HG02642 (cell line): Measurements from ENCODE around the gene ITPKB.
"Not testable (repeated sequence)": the region's sequence is repeated elsewhere in the genome, so short reads cannot be mapped to it uniquely, and the experiment has no call there.

ENCODE experiments used
- ATAC-seq: cut with Tn5 transposase; IDR thresholded peaks from one replicate; pipeline ENCODE4 v1.9.1; 2021; ENCODE audit warnings: mild to moderate bottlenecking; ENCODE audit not compliant: unreplicated experiment, poor library complexity

Gene ITPKB

DNA sequence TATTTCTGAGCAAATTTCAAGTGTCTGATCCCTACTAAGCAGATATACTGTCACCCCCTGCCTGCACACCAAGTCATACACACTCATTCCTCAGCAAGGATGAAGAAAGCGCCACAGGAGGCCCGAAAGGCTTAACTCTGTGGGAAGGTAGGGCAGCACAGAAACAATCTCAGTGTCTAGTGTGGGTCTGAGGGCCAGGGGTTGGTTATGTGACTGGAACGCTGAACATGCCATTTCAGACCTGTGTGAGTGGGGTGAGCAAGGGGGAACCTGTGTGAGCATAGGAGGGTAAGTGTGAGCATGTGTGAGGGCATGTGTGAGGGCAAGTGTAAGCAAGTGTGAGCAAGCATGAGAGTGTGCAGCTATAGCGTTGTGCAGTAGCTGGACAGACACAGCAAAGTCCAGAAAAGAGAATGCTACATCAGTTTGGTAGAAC, 6.2 kb downstream of the ITPKB start:
- ATAC-seq: no peak

DNA sequence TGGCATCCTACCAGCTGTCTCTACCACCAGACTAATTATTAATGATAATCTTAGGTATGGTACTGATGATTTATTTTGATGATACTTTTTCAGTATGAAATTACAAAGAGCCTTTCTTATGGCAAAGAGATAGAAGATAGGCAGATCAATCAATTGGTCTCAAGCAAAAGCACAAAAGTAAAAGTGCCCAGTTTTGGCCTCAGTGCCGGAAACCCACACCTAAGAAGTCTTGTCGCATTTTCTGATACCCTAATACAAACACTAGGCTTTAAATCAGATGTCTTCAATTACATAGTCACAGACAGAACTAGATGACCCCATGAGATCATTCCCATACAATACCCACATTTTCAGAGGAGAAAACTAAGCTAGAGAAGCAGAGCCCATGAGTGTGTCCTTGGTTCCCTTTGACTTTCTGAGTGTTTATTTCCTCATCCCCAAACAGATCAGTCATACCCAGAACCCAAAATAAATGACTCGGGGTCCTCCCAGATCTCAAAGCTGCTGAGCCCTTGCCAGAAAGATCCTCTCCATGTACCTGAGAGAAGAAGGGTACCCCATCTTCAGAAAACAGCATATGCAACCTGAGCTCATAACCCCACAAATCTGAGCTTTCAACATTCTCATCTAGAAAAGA, 7.7 kb downstream of the ITPKB start:
- ATAC-seq: no peak

DNA sequence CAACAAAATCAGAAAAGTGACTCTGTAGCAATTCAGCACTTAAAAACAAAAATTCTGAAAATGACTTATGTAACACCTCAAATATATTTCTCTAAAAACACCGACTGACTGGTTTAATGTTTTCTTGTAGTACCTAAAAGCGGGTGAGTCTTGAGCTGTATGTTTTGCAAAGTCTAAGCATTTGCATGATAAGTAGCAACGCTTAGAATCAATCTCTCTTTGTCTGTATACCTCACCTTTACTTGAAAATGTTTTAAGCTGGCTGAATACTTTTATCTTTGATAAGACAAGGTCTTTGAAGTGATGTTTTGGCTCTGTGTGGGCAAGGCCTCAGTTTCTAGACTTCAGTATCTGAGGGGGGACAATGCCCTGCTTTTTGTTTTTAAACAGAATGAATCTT, 8.2 kb downstream of the ITPKB start:
- no peak for ATAC-seq

GRCh38 chr1:226730071-226730470, 9.0 kb downstream of the ITPKB start:
- no peak for ATAC-seq

DNA sequence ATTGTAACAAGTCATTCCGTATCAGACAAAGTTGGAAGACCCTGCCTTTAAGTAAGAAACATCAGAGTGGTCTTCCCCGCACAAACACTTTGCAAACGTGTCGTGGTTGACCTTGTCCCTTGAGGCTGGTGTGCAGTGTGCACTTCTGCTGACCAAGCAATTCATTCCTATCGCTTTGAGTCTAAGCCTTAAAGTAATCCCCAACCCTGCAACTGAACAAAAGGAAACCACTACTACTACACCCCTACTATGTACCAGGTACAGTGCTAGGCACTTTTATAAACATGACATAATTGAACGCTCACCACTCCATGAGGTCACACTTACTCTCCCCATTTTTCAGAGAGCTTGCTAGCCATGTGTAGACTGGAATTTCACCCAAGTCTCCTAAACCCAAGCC, 10.6 kb downstream of the ITPKB start:
- ATAC-seq: no peak

DNA sequence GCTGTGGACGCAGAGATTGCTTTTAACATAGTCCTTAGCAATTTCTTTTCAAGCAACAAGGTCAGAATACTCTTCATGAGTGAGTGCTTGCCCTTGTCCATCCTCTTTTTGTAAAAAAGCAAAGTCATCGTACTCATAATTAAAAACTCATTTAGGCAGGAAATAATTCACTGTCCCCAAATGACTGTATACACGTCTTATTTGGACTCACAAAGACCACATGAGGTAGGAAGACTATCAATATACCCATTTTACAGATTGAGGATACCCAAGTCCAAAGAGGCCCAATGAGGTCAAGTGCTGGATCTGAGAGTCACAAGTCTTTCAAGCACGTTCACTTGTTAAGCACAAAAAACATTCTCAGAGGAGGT, 13.2 kb downstream of the ITPKB start:
- no peak for ATAC-seq

GRCh38 chr1:226723657-226724532, 15.2 kb downstream of the ITPKB start:
- ATAC-seq: no peak

GRCh38 chr1:226722901-226723656, 16.0 kb downstream of the ITPKB start:
- ATAC-seq: no peak

DNA sequence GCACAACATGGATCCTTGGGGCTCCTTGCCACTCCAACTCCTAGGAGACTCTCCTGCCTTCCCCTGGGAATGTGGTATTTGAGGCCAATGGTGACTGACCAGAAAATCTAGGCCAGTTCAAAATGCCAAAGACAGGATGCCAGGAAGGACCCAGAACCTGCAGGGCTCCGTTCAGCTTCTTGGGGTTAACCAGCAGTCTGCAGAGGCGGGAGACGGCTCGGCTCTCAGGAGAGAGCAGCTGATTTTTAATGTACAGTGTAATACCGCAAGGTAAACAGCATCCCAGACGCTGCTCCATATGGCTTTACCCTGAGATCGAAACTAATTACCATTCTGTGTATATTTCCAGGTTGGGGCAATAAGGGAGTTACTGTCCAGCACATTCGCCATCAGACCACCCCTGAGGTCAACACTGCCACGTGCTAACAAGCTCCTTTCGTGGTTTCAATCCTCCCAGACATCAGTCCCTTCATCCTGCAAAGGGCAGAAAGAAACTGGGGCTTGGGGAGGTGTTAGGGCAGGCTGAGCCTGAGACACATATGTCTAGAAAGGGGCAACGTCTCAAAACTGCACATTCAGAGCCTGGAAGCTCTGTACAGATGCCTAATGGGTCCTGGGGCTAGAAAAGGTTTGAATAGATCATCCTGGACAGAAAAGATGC, 16.7 kb downstream of the ITPKB start:
- ATAC-seq: no peak

DNA sequence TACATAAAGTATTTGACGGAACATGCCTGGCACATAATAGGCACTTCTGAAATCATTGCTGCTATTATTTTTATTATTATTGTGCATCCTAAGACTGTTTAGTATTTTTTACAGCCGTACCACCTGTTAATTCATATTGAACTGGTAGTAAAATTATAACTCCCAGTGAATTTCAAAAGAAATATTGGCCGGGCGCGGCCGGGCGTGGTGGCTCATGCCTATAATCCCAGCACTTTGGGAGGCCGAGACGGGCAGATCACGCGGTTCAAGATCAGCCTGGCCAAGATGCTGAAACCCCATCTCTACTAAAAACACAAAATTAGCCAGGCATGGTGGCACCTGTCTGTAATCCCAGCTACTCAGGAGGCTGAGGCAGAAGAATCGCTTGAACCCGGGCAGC, 18.5 kb downstream of the ITPKB start:
- not testable (repeated sequence) for ATAC-seq

GRCh38 chr1:226719596-226720387, 19.3 kb downstream of the ITPKB start:
- ATAC-seq: no peak

DNA sequence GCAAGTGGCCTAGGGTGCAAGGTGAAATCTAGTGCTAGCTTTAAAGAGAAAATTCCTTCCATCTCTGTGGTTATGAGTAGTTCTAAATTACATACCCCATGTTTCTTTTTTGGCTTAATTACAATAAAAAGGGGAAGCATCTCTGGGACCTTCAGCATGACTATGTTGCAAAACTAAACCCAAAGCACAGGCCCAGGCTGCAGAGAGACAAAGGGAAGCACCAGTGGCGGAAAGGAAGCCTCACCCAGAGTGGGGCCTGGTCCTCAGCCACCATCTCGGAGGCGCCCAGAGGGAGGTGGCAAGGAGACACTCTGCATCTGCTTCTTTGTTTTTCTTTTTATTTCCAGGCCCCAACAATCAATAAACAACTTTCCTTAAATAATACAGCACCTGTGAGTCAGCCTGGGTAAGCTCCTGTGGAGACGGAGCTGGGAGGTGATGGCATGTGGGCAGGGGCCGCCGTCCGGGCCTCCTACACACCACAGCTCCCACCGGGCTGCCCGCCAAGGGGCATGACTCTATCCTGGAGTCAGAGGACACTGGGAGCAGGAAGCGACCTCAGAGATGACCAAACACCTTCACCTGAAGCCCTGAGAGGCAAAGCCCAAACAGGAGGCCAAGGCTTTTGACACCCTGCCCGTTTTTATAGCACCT, 21.7 kb downstream of the ITPKB start:
- ATAC-seq: no peak

- no peak for ATAC-seq
Measured at GRCh38 chr1:226716577-226716976, 22.5 kb downstream of the ITPKB start.

DNA sequence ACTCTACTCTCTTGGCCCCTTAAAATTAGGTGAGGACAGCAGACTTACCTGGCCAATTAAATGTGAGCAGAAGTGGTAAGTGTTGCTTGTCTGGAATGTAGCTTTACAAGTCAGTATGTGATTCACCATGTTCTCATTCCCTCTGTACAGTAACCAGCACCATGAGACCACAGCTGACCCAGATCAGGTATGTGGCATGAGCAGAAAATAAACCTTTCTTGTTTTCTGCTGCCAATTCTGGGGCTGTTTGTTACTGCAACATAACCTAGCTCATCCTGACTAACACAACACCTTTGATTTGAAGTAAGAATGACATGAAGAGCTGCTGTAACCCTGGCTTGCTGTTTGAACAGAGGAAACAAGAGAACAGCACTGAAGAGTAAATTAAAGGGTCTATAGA, 24.9 kb downstream of the ITPKB start:
- ATAC-seq: no peak

GRCh38 chr1:226712742-226713419, 26.2 kb downstream of the ITPKB start:
- ATAC-seq: peak; percentile 33

GRCh38 chr1:226711976-226712741, 26.9 kb downstream of the ITPKB start:
- ATAC-seq: peak; percentile 79

- no peak for ATAC-seq
Measured at GRCh38 chr1:226710501-226710900, 28.6 kb downstream of the ITPKB start.

DNA sequence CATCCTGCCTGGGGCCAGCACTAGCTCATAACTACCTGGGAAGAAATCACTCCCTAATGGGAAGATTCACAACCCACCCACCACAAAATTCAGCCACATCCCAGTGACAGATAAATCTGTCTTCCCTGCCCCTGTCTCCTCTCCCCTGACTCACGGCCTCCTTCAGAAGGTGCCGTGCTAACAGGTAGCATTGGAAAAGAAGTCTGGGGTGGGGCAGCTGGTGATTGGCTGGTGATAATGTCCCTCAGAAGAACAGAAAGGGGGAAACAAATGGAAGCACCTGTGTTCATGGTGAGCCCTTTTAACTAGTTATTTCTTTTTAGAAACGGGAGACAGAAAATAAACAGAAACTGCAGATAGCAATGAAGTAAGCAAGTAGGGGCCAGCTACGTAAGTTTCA, 29.1 kb downstream of the ITPKB start:
- no peak for ATAC-seq
